ENCODE measurements around the gene TPO. TPM values are rescaled to one million over a fixed set of nuclear protein-coding genes. Genes with fewer than 3 reads are reported as not detected.

Gene TPO
- total RNA-seq, 1 donor from 2014 or later = not detected

DNA sequence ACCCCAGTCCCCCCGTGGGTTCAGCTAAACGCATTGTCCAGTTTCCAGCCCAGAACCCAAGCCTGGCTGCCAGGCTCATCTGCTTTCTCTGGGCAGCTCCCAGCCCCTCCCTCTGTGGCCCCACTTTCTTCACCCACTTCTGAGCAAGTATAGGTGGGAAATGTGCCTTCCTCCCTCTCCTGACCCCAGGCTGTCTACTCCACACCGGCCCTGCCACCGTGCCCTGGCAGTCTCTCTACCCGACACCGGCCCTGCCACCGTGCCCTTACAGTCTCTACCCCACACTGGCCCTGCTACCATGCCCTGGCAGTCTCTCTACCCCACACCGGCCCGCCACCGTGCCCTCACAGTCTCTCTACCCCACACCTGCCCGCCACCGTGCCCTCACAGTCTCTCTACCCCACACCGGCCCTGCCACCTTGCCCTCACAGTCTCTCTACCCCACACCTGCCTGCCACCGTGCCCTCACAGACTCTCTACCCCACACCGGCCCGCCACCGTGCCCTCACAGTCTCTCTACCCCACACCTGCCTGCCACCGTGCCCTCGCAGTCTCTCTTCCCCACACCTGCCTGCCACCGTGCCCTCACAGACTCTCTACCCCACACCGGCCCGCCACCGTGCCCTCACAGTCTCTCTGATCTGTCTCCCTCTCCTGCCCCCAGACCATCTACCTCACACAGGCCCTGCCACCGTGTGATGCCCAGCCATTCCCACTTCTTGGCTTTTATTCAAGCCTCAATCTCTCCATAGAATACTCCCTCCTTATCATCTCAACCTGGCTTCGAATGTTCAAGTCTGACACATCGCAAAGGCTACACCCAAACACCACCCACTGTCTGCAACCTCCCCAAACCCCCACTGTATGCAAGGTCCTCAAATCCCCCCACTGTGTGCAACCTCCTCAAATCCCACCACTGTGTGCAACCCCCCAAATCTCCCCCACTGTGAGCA is 108.9 kb downstream of the TPO start:
- Mint-ChIP-seq H3K4me3 (no peak overlapping the region), H3K27me3 (ENCODE audit: insufficient read depth, low read depth) (peaks cover 4% of the 10 kb centered on the region), H3K9me3 (no peaks in the 10 kb centered on the region), H3K4me1 (no peaks in the 10 kb centered on the region), H3K27ac (peak overlapping the region; percentile 4), H3K36me3 (no peaks in the 10 kb centered on the region)
- Histone ChIP-seq H2AFZ (replicated peaks) (no peak overlapping the region), H3F3A (ENCODE audit: low read depth) (no peaks in the 10 kb centered on the region), H3K79me2 (ENCODE audit: low read depth) (no peaks in the 10 kb centered on the region), H3K27ac (no peak overlapping the region), H3K4me2 (no peak overlapping the region), H4K20me1 (ENCODE audit: low read depth) (no peaks in the 10 kb centered on the region), H3K9me3 (ENCODE audit: low read depth) (no peaks in the 10 kb centered on the region), H3K4me3 (no peak overlapping the region), H3K36me3 (no peaks in the 10 kb centered on the region), H3K4me1 (no peaks in the 10 kb centered on the region), H3K27me3 (no peaks in the 10 kb centered on the region), H3K9ac (no peak overlapping the region)
- no peak for DNase-seq (ENCODE audit: low spot score)
- TF ChIP-seq EZH2phosphoT487 (IDR thresholded peaks at IDR 0.05) = no peak
- TF ChIP-seq EZH2 (IDR thresholded peaks at IDR 0.05) = no peak
- TF ChIP-seq, protein P1, sequence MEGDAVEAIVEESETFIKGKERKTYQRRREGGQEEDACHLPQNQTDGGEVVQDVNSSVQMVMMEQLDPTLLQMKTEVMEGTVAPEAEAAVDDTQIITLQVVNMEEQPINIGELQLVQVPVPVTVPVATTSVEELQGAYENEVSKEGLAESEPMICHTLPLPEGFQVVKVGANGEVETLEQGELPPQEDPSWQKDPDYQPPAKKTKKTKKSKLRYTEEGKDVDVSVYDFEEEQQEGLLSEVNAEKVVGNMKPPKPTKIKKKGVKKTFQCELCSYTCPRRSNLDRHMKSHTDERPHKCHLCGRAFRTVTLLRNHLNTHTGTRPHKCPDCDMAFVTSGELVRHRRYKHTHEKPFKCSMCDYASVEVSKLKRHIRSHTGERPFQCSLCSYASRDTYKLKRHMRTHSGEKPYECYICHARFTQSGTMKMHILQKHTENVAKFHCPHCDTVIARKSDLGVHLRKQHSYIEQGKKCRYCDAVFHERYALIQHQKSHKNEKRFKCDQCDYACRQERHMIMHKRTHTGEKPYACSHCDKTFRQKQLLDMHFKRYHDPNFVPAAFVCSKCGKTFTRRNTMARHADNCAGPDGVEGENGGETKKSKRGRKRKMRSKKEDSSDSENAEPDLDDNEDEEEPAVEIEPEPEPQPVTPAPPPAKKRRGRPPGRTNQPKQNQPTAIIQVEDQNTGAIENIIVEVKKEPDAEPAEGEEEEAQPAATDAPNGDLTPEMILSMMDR (IDR thresholded peaks at IDR 0.05) = no peak

- no peak overlapping the region for H3K27ac Mint-ChIP-seq
- H3K4me1 Mint-ChIP-seq = no peaks in the 10 kb centered on the region
- Histone ChIP-seq H3K4me2 (no peak overlapping the region), H3K27ac (no peak overlapping the region), H4K20me1 (ENCODE audit: low read depth) (no peaks in the 10 kb centered on the region), H3K4me3 (no peak overlapping the region), H3F3A (ENCODE audit: low read depth) (no peaks in the 10 kb centered on the region), H3K36me3 (no peaks in the 10 kb centered on the region), H3K27me3 (no peaks in the 10 kb centered on the region), H3K9ac (no peak overlapping the region), H3K9me3 (ENCODE audit: low read depth) (no peaks in the 10 kb centered on the region), H3K79me2 (ENCODE audit: low read depth) (no peaks in the 10 kb centered on the region), H3K4me1 (no peaks in the 10 kb centered on the region), H2AFZ (replicated peaks) (no peak overlapping the region)
- TF ChIP-seq, protein P1 (IDR thresholded peaks at IDR 0.05) = no peak
- no peak for TF ChIP-seq EZH2 (IDR thresholded peaks at IDR 0.05)
- TF ChIP-seq EZH2phosphoT487 (IDR thresholded peaks at IDR 0.05) = no peak
- no peaks in the 10 kb centered on the region for H3K9me3 Mint-ChIP-seq
- DNase-seq (ENCODE audit: low spot score) = no peak
- H3K4me3 Mint-ChIP-seq = no peak overlapping the region
- H3K36me3 Mint-ChIP-seq = no peaks in the 10 kb centered on the region
- peaks cover 3% of the 10 kb centered on the region for H3K27me3 Mint-ChIP-seq (ENCODE audit: insufficient read depth, low read depth)
Observed at GRCh38 chr2:1527153-1527992, 114.1 kb downstream of the TPO start.

DNA sequence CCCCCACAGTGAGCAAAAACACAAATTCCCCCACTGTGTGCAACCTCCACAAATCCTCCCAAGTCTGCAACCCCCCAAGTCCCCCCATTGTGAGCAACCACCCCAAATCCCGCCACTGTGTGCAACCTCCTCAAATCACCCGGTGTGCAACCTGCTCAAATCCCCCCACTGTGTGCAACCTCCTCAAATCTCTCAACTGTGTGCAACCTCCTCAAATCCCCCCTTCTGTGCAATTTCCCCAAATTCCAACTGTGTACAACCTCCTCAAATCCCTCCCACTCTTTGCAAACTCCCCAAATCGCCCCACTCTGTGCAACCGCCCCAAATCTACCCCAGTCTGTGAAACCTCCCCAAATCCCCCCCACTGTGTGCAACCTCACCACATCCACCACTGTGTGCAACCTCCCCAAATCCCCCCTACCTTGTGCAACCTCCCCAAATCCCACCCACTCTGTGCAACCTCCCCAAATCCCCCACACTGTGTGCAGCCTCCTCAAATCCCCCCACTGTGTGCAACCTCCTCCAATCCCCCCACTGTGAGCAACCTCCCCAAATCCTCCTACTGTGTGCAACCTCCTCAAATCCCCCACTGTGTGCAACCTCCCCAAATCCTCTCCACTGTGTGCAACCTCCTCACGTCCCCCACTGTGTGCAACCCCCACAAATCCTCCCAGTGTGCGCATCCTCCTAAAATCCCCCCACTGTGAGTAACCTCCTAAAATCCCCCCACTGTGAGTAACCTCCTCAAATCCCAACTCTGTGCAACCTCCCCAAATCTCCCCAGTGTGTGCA is 115.2 kb downstream of the TPO start:
- H3K4me2 ChIP-seq = no peak overlapping the region
- H4K20me1 ChIP-seq (ENCODE audit: low read depth) = no peaks in the 10 kb centered on the region
- H3K9ac ChIP-seq = no peak overlapping the region
- Mint-ChIP-seq H3K36me3 (no peaks in the 10 kb centered on the region), H3K27me3 (ENCODE audit: insufficient read depth, low read depth) (peaks cover 3% of the 10 kb centered on the region), H3K27ac (no peak overlapping the region), H3K4me3 (no peak overlapping the region), H3K9me3 (no peaks in the 10 kb centered on the region), H3K4me1 (no peaks in the 10 kb centered on the region)
- H2AFZ ChIP-seq (replicated peaks) = no peak overlapping the region
- no peaks in the 10 kb centered on the region for H3K79me2 ChIP-seq (ENCODE audit: low read depth)
- H3K27ac ChIP-seq = no peak overlapping the region
- no peak overlapping the region for H3K4me3 ChIP-seq
- DNase-seq (ENCODE audit: low spot score) = no peak
- H3F3A ChIP-seq (ENCODE audit: low read depth) = no peaks in the 10 kb centered on the region
- no peaks in the 10 kb centered on the region for H3K36me3 ChIP-seq
- TF ChIP-seq, protein P1 (IDR thresholded peaks at IDR 0.05) = no peak
- TF ChIP-seq EZH2phosphoT487 (IDR thresholded peaks at IDR 0.05) (no peak), EZH2 (IDR thresholded peaks at IDR 0.05) (no peak)
- H3K4me1 ChIP-seq = no peaks in the 10 kb centered on the region
- H3K27me3 ChIP-seq = no peaks in the 10 kb centered on the region
- H3K9me3 ChIP-seq (ENCODE audit: low read depth) = no peaks in the 10 kb centered on the region
